Uterus (tissue), 4 donors: Measurements from ENCODE around the gene PDGFD. TPM values are rescaled to one million over a fixed set of nuclear protein-coding genes. Genes with fewer than 3 reads are reported as not detected.

ENCODE experiments used
- DNase-seq, 2 donors: peaks; one replicate each; pipeline ENCODE4 v3.0.0-alpha.2; 2019 to 2020
- H3K27ac ChIP-seq, 2 donors: fragments of 200-600 bp; sonication (generic); 1 replicate in 1 of 2; 2 replicates in 1 of 2; pipeline ENCODE4 v1.5.1; 2016 to 2018
- H3K27me3 ChIP-seq, 2 donors: fragments of 200-600 bp; sonication (generic); one replicate each; pipeline ENCODE4 v1.5.1; 2018 to 2019; ENCODE audit warnings: control low read depth in 1 of 2
- H3K36me3 ChIP-seq, 2 donors: fragments of 200-600 bp; sonication (generic); one replicate each; pipeline ENCODE4 v1.5.1; 2019; ENCODE audit warnings: control low read depth in 1 of 2
- H3K4me1 ChIP-seq, 2 donors: fragments of 200-600 bp; sonication (generic); one replicate each; pipeline ENCODE4 v1.5.1; 2018 to 2019; ENCODE audit warnings: control low read depth in 1 of 2
- H3K4me3 ChIP-seq, 2 donors: fragments of 200-600 bp; sonication (generic); 1 replicate in 1 of 2; 2 replicates in 1 of 2; pipeline ENCODE4 v1.5.1; 2018 to 2019; ENCODE audit warnings: mild to moderate bottlenecking in 1 of 2
- H3K9me3 ChIP-seq, 2 donors: fragments of 200-600 bp; sonication (generic); one replicate each; pipeline ENCODE4 v1.5.1; 2019; ENCODE audit warnings: control low read depth in 1 of 2
- POLR2A ChIP-seq, 2 donors: fragments of 450-650 bp; IDR thresholded peaks; one replicate each; pipeline ENCODE4 v1.6.1; 2016; ENCODE audit warnings: antibody characterized with exemption in 2 of 2, mild to moderate bottlenecking in 1 of 2, moderate library complexity in 1 of 2
- intact Hi-C: fragments of 100-400 bp; cut with DNase I; formaldehyde crosslinking; loops from one replicate; pipeline ENCODE4 v1.15.1; 2023; ENCODE audit warnings: low total_unique reads
- total RNA-seq, 4 donors: library from RNA; depleted of rRNA in 3 of 4; stranded (reverse); fragments of >200 nt in 3 of 4; gene quantifications; one replicate each; pipeline versions ENCODE4 v1.1.0 to v1.2.4, GENCODE V29; 2014 to 2023
- TF ChIP-seq, protein P1 (sequence below), 4 experiments: fragments of 200-600 bp in 2 of 4; fragments of 450-650 bp in 2 of 4; sonication (generic) in 2 of 4; IDR thresholded peaks; one replicate each; pipeline ENCODE4 v1.5.1; 2016 to 2019; ENCODE audit warnings: antibody characterized with exemption in 4 of 4, mild to moderate bottlenecking in 2 of 4, moderate library complexity in 1 of 4
- donor health status: DM: yes; HTN: yes; CAD: no.

PDGFD gene
- total RNA-seq, 4 donors from 2014 or later = 2.8 to 57.9 (median 23.9) TPM

DNA sequence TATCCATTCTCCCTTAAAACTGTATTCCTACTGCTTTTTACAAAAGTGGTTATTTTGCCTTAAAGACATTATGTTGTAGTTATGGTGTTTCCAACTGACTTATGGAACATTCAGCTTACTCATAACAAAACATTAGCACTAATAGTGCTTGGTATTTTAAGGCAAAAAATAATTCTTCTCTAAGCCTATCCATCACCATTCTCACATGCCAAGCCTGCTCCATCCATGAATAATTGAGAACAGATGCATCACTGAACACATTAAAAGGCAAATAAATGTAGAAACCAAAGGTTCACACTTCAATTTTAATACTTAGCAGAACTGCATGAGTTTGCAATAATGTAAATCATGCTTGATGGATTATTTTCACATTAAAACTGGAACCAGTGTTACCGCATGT is 169.9 kb downstream of the PDGFD start:
- DNase-seq = no peak
- TF ChIP-seq POLR2A (IDR thresholded peaks at IDR 0.05) = no peak
- TF ChIP-seq, protein P1, sequence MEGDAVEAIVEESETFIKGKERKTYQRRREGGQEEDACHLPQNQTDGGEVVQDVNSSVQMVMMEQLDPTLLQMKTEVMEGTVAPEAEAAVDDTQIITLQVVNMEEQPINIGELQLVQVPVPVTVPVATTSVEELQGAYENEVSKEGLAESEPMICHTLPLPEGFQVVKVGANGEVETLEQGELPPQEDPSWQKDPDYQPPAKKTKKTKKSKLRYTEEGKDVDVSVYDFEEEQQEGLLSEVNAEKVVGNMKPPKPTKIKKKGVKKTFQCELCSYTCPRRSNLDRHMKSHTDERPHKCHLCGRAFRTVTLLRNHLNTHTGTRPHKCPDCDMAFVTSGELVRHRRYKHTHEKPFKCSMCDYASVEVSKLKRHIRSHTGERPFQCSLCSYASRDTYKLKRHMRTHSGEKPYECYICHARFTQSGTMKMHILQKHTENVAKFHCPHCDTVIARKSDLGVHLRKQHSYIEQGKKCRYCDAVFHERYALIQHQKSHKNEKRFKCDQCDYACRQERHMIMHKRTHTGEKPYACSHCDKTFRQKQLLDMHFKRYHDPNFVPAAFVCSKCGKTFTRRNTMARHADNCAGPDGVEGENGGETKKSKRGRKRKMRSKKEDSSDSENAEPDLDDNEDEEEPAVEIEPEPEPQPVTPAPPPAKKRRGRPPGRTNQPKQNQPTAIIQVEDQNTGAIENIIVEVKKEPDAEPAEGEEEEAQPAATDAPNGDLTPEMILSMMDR (IDR thresholded peaks at IDR 0.05) = no peak
- no peak overlapping the region for H3K27ac ChIP-seq
- H3K4me1 ChIP-seq = no peaks in the 10 kb centered on the region
- H3K9me3 ChIP-seq = no peaks in the 10 kb centered on the region
- no peaks in the 10 kb centered on the region for H3K27me3 ChIP-seq
- H3K4me3 ChIP-seq = no peak overlapping the region
- intact Hi-C loops = no loop called here
- H3K36me3 ChIP-seq = no peaks in the 10 kb centered on the region

DNA sequence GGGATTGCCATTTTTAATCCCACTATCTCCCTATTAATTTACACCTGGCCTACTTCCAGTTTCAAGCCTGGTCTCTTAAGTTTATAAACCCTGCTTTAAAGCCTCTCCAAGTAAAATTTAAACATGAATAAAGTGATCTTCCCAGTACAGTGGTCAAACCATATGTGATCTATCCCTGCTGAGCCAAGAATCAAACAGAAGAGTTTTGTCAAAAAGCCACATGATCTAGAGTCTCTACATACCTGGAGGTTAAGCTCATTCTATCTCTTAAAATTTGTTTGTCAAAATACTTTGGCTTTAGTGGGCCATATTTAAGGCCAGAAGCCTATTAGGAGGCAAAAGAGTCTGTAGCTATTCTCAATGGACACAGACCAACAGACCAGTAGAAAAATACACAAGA is 170.4 kb downstream of the PDGFD start:
- DNase-seq = no peak
- Histone ChIP-seq H3K27ac (no peak overlapping the region), H3K4me1 (no peaks in the 10 kb centered on the region), H3K27me3 (no peaks in the 10 kb centered on the region), H3K9me3 (no peaks in the 10 kb centered on the region), H3K4me3 (no peak overlapping the region), H3K36me3 (no peaks in the 10 kb centered on the region)
- intact Hi-C loops = no loop called here
- no peak for TF ChIP-seq POLR2A (IDR thresholded peaks at IDR 0.05)
- TF ChIP-seq, protein P1 (IDR thresholded peaks at IDR 0.05) = no peak

DNA sequence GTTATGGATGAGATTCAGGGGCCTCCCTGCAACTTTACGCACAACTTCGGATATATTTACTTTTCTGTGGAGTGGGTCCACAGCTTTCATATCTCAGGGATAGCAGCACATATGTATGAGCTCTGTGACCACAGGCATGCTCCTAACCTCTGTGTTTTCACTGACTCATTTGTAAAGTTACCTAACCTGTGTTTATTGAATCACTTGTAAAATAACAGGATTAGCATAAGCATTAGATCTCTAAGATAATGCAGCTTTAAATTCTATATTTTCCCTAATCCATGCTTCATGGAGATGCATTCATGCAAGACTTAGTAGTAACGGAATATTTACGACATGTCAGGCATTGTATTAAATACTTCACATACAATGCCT is 175.4 kb downstream of the PDGFD start:
- Histone ChIP-seq H3K4me3 (no peak overlapping the region), H3K27ac (no peak overlapping the region), H3K4me1 (no peaks in the 10 kb centered on the region), H3K27me3 (no peaks in the 10 kb centered on the region), H3K36me3 (no peaks in the 10 kb centered on the region), H3K9me3 (no peaks in the 10 kb centered on the region)
- intact Hi-C loops = no loop called here
- DNase-seq = no peak
- TF ChIP-seq POLR2A (IDR thresholded peaks at IDR 0.05) = no peak
- TF ChIP-seq, protein P1 (IDR thresholded peaks at IDR 0.05) = no peak

DNA sequence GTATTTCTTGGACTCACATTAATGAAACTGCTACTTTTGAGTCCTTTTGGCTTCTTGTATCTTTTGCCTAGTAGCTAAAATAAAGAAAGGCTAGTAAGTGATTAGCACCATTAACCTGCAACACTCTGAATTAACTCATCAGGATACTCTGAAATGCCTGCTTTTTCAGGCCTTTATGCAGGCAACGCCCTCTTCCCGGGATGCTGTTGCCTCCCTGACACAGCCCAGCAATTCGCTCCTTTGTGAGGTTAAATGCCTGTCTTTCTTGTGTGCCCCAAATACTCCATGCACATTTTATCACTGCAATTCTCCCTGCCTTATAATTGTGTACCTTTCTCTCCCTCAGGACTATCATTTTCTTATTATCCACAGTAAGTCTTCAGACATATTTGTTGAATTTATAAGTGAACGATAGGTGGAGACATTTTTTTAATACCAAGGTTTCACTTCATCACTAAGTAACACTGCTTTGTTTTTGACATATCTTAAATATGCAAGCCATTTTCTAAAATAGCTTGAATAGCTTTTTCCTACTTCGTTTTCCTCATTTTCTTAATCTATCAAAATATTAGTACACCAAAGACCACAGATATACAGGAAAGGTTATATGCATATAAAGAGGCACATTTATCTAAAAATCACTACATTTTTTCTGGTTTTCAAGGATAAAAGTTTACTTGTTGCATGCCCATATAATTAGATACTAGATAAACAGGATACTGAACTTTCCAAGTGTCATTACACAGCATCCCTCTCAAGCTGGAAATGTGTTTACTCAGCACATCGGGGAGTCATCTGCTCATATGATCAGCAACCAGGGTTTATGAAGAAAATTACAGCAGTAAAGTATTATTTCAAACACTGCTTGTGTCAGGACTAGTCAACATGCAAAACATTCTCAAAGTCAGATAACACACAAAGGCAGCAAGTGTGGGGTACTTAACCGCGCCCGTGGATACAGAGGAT is 176.0 kb downstream of the PDGFD start:
- no peaks in the 10 kb centered on the region for H3K4me1 ChIP-seq
- DNase-seq = no peak
- H3K9me3 ChIP-seq = no peaks in the 10 kb centered on the region
- H3K36me3 ChIP-seq = no peaks in the 10 kb centered on the region
- no peak overlapping the region for H3K4me3 ChIP-seq
- TF ChIP-seq, protein P1 (IDR thresholded peaks at IDR 0.05) = no peak
- no peak for TF ChIP-seq POLR2A (IDR thresholded peaks at IDR 0.05)
- no peak overlapping the region for H3K27ac ChIP-seq
- intact Hi-C loops = no loop called here
- H3K27me3 ChIP-seq = no peaks in the 10 kb centered on the region

DNA sequence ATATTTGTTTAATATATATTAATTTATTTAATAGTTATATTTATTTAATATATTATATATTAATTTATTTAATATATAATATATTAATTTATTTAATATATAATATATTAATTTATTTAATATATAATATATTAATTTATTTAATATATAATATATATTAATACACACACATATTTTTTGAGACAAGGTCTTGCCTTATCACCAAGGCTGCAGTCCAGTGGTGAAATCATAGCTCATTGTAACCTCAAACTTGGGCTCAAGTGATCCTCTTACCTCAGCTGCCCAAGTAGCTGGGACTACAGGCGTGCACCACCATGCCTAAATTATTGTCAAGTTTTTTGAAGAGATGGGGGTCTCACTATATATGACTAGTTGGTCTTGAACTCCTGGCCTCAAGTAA is 178.9 kb downstream of the PDGFD start:
- no peak overlapping the region for H3K27ac ChIP-seq
- H3K36me3 ChIP-seq = no peaks in the 10 kb centered on the region
- intact Hi-C loops = no loop called here
- no peak for DNase-seq
- H3K4me3 ChIP-seq = no peak overlapping the region
- TF ChIP-seq POLR2A (IDR thresholded peaks at IDR 0.05) = no peak
- TF ChIP-seq, protein P1 (IDR thresholded peaks at IDR 0.05) = no peak
- no peaks in the 10 kb centered on the region for H3K9me3 ChIP-seq
- no peaks in the 10 kb centered on the region for H3K27me3 ChIP-seq
- no peaks in the 10 kb centered on the region for H3K4me1 ChIP-seq
